Coronary artery (tissue), 2 donors: Measurements from ENCODE around the gene PGGHG.

Experiments used
- DNase-seq: peaks from one replicate; pipeline ENCODE4 v3.0.0-alpha.2; 2017; ENCODE audit warnings: low spot score
- H3K27ac ChIP-seq, 2 donors: fragments of 200-600 bp; sonication (generic); one replicate each; pipeline ENCODE4 v1.5.1; 2016 to 2019
- H3K4me3 ChIP-seq: fragments of 200-600 bp; sonication (generic); 2 replicates; pipeline ENCODE4 v1.5.1; 2016; ENCODE audit warnings: mild to moderate bottlenecking, moderate library complexity
- TF ChIP-seq, protein P1 (sequence below): fragments of 200-600 bp; sonication (generic); IDR thresholded peaks from one replicate; pipeline ENCODE4 v1.5.1; 2019; ENCODE audit warnings: antibody characterized with exemption

PGGHG gene

DNA sequence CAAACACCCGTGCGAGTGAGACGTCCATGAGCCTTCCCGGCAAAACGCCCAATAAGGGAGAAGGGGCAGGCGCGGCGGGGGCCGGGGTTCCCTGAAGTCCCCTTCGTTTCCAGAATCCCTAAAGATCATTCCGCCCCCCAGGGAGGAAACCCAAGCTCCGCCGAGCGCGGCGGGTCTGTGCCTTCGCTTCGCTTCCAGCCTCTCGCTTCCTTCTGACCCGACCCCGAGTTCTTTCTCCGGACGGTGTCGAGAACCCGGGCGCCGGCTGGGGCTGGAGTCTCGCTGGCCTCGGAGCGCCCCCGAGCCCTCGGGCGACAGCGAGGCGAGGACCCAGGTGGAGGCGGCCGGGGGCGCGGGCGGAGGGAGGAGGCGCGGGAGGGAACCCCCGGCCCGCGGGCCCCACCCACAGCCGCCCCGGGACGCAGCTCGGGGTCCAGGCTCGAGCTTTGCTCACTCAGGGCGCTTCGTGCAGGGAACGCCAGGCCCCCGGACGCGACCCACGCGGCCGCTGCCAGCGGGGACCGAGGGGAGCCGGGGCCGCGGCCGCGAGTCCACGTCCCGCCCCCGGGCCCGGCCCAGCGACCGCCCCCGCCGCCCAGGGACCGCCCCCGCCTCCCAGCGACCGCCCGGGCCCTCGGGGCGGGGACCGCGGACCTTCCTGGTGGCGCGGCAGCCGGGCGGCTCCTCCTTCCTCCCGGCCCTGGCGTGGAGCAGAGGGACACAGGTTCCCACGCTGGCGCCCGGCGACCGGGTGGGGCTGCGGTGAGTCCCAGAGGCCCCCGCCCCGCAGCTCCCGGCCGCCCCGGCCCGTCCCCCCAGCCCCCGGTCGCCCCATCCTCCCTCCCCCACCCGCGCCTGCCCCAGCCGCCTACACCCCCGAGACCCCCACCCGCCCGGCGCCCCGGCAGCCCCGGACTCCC is at the start of gene PGGHG:
Gene PGGHG (plus strand): TSS at position 649 of the 920 bp plus-strand sequence. CDS start 691 bp downstream, outside the sequence.
- TF ChIP-seq, protein P1, sequence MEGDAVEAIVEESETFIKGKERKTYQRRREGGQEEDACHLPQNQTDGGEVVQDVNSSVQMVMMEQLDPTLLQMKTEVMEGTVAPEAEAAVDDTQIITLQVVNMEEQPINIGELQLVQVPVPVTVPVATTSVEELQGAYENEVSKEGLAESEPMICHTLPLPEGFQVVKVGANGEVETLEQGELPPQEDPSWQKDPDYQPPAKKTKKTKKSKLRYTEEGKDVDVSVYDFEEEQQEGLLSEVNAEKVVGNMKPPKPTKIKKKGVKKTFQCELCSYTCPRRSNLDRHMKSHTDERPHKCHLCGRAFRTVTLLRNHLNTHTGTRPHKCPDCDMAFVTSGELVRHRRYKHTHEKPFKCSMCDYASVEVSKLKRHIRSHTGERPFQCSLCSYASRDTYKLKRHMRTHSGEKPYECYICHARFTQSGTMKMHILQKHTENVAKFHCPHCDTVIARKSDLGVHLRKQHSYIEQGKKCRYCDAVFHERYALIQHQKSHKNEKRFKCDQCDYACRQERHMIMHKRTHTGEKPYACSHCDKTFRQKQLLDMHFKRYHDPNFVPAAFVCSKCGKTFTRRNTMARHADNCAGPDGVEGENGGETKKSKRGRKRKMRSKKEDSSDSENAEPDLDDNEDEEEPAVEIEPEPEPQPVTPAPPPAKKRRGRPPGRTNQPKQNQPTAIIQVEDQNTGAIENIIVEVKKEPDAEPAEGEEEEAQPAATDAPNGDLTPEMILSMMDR = no peak
- peak within 1 kb of the TSS; percentile 73 for H3K4me3 ChIP-seq
- DNase-seq = peak; percentile 83
- peak within 1 kb of the TSS; percentile 39 to 87 for H3K27ac ChIP-seq

DNA sequence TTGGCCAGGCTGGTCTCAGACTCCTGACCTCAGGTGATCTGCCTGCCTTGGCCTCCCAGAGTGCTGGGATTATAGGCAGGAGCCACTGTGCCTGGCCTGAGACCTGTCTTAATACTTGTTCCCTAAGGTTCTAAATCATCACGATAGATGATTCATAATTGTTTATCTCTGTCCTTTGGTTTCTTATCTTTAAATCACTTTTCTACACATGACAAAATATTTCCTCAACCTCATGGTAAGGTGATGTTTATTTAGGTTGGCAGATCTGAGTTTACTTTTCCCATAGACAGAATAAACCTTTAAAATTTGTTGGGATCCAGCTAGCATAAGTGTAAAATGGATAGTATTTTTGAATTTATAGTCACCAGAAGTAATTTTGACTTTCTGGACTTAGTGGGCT is 48.6 kb upstream of the PGGHG start:
- DNase-seq = no peak
- Histone ChIP-seq H3K4me3 (no peak overlapping the region), H3K27ac (no peak overlapping the region)
- TF ChIP-seq, protein P1 = no peak

DNA sequence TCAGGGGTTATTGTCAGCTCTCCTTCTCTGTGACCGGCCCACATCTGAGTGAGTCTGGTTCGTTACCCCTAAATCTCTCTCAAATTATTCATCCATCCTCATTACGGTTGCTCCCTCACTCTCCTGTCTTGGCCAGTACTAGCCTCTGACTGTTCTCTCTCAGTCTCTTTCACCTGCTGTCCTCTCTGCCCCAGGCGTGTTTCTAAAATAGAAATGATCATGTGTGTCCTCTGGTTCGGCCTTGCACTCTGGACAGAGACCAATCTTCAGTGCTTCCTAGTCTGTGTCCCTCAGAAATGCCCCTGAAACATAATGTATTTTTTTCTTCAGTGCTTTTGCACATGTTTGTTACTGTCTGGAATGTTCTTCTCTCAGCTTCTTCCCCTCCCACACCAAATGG is 47.3 kb upstream of the PGGHG start:
- TF ChIP-seq, protein P1 = no peak
- Histone ChIP-seq H3K4me3 (no peak overlapping the region), H3K27ac (no peak overlapping the region)
- no peak for DNase-seq

DNA sequence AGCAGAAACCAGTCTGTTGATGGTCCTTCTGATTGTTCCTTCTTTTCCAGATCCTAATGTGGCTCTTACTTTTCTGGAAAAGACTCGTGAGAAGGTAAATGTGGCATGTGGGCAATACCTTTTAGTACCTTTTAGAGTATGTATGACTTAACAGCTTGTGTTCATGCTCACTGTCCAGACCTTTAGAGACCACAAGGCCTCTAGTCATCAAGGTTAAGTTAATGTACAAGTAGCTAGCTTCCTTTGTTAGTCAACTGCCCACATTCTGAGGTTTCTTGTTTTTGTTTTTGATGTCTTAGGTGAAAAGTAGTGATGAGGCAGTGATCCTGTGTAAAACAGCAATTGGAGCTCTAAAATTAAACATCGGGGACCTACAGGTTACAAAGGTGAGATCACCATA is 44.5 kb upstream of the PGGHG start:
- no peak for DNase-seq
- TF ChIP-seq, protein P1 = no peak
- Histone ChIP-seq H3K27ac (no peak overlapping the region), H3K4me3 (no peak overlapping the region)

DNA sequence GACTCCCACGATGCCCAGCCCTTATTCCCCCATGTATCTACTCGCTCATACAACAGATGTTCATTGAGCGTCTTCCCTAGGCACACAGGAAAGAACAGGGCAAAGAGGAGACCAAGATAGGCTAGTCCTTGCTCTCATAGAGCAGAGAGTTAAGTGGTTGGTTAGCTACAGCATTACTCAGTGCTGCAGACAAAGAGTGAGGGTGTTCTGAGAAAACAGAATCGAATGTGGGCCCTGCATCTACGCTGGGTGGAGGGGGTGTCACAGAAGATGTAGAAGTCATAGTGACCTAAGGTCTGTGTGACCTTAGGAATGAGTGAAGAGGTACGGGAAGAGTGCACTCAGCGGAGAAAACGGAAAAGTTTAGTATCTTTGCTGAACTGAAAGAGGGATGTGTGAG is 39.9 kb upstream of the PGGHG start:
- no peak for DNase-seq
- TF ChIP-seq, protein P1 = no peak
- H3K4me3 ChIP-seq = no peak overlapping the region
- no peak overlapping the region for H3K27ac ChIP-seq

DNA sequence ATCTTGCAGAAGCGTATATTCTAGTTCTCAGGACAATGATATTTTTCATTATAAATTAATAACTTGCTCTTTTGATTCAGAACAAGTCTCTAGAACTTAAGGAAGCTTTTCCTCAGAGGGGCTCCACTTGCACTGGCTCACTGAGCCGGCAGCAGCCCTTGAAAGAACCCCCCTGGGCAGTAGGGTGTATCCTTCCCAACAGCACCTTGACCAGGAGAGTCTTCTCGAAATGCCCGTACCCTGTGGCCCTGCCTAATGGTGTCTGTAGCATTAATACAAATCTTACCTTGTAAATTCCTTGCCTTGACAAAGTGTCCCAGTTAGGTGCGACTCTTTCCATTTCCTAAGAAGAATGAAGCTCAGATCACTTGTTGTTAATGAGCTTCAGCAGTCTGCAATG is 38.7 kb upstream of the PGGHG start:
- DNase-seq = no peak
- Histone ChIP-seq H3K27ac (no peak overlapping the region), H3K4me3 (no peak overlapping the region)
- TF ChIP-seq, protein P1 = no peak
